Neuron (in vitro differentiated cells): ENCODE measurements around the gene TPPP3.

Experiments
- H2AFZ ChIP-seq: one replicate; pipeline ENCODE4 v1.6.1; 2013; ENCODE audit warnings: low read depth, mild to moderate bottlenecking, inconsistent platforms, low read length, moderate library complexity
- H3K27me3 ChIP-seq: one replicate; pipeline ENCODE4 v1.6.1; 2013; ENCODE audit warnings: low read length; ENCODE audit not compliant: insufficient read depth
- H3K36me3 ChIP-seq: one replicate; pipeline ENCODE4 v1.6.1; 2013; ENCODE audit warnings: low read length; ENCODE audit not compliant: insufficient read depth
- H3K4me1 ChIP-seq: one replicate; pipeline ENCODE4 v1.6.1; 2013; ENCODE audit warnings: low read length; ENCODE audit not compliant: insufficient read depth
- H3K4me3 ChIP-seq: 2 replicates; pipeline ENCODE4 v1.5.1; 2013; ENCODE audit warnings: mild to moderate bottlenecking, low read length, moderate library complexity
- H3K9me3 ChIP-seq: one replicate; pipeline ENCODE4 v1.6.1; 2013; ENCODE audit warnings: low read length

TPPP3 gene

GRCh38 chr16:67430977-67431774, 37.9 kb upstream of the TPPP3 start, which contains the start of gene HSD11B2:
HSD11B2 (plus strand) TSS chr16:67431121; CDS start chr16:67431249, 128 bp downstream.
- peaks cover 24% of the 10 kb centered on the region for H3K27me3 ChIP-seq
- no peaks in the 10 kb centered on the region for H3K9me3 ChIP-seq
- no peak within 1 kb of the TSS for H2AFZ ChIP-seq
- no peaks in the 10 kb centered on the region for H3K36me3 ChIP-seq
- peak within 1 kb of the TSS; percentile 41 for H3K4me3 ChIP-seq
- H3K4me1 ChIP-seq = peaks cover 13% of the 10 kb centered on the region

GRCh38 chr16:67430504-67430976, 37.2 kb upstream of the TPPP3 start:
- peaks cover 13% of the 10 kb centered on the region for H3K4me1 ChIP-seq
- H3K27me3 ChIP-seq = peaks cover 24% of the 10 kb centered on the region

DNA sequence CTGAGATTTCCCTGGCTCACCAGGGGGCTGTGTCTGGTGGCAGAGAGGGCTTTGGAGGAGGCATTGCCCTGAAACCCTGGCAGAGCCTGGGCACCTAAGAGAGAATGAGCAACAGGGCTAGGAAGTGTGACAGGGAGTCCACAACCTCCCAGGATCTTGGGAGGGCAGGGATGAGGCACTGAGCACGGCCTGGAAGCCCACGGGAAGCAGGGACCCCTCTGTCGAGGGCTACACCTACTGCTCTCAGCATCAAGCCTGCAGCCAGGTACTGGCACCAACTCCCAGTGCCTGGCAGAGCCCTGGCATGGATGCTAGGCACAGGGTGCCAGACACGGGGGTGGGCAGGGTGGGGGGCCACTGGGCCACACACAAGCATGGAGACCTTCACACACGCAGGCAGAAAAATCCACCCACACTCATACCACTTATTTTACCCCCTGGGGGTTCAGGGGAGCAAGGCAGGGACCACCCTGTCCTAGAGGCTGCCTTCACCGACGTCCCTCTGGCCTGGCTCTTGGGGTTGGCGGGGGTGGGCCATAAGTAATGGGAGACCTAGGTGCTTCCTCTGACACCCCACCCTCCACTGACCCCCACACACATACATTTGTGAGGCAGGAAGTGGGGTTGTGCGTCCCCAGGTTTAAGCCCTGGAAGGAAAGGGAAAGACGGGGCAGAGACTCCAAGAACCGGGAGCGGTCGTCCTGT, 36.7 kb upstream of the TPPP3 start:
- H2AFZ ChIP-seq = no peak overlapping the region
- H3K9me3 ChIP-seq = no peaks in the 10 kb centered on the region
- no peak overlapping the region for H3K4me3 ChIP-seq
- no peaks in the 10 kb centered on the region for H3K36me3 ChIP-seq
- H3K27me3 ChIP-seq = peaks cover 24% of the 10 kb centered on the region
- peaks cover 15% of the 10 kb centered on the region for H3K4me1 ChIP-seq

More at GRCh38 chr16:67430504-67430976, 37.2 kb upstream of the TPPP3 start:
- Histone ChIP-seq H3K9me3 (no peaks in the 10 kb centered on the region), H2AFZ (no peak overlapping the region), H3K4me3 (no peak overlapping the region), H3K36me3 (no peaks in the 10 kb centered on the region)

- Histone ChIP-seq H3K4me3 (no peak overlapping the region), H3K27me3 (peaks cover 24% of the 10 kb centered on the region), H2AFZ (no peak overlapping the region), H3K36me3 (no peaks in the 10 kb centered on the region), H3K4me1 (peaks cover 22% of the 10 kb centered on the region), H3K9me3 (no peaks in the 10 kb centered on the region)
These were observed 35.9 kb upstream of the TPPP3 start for GRCh38 chr16:67429053-67429798.

DNA sequence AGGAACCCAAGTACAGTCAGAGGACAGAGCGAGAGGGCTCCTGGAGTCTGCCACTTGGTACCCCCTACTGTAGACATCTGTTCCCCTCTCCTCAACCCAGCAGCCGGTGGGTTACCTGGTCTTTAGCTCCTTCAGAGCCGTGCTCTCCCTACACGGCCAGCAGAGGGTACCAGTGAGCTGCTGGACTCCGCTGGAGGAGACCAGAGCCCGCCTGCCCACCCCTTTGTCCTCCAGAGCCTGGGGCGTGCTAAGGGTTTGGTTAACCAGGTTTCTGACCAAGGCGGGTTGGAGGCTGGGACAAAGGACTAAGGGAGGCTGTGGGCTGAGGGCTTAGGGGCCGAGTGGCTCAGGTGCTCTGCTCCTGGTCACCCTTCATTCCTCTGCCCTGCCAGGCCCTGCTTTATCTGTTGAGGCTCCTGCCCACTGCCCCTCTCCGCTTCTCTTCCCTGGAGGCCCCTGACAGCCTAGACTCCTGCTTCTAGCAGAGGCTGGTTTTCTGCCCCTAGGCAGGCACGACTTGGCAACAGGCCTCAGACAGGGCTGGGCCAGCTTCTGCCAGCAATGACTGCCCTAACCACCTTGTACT, 34.9 kb upstream of the TPPP3 start:
- H3K27me3 ChIP-seq = peaks cover 24% of the 10 kb centered on the region
- H3K4me1 ChIP-seq = peaks cover 31% of the 10 kb centered on the region
- no peak overlapping the region for H2AFZ ChIP-seq
- no peak overlapping the region for H3K4me3 ChIP-seq
- no peaks in the 10 kb centered on the region for H3K36me3 ChIP-seq
- no peaks in the 10 kb centered on the region for H3K9me3 ChIP-seq

GRCh38 chr16:67426950-67427349, 33.7 kb upstream of the TPPP3 start:
- peaks cover 24% of the 10 kb centered on the region for H3K27me3 ChIP-seq
- no peak overlapping the region for H3K4me3 ChIP-seq
- H3K4me1 ChIP-seq = peaks cover 23% of the 10 kb centered on the region

GRCh38 chr16:67426022-67426421, 32.7 kb upstream of the TPPP3 start:
- Histone ChIP-seq H3K9me3 (no peaks in the 10 kb centered on the region), H3K4me1 (peaks cover 18% of the 10 kb centered on the region), H3K27me3 (peaks cover 24% of the 10 kb centered on the region), H3K36me3 (no peaks in the 10 kb centered on the region), H3K4me3 (no peak overlapping the region), H2AFZ (no peak overlapping the region)

More at GRCh38 chr16:67426950-67427349, 33.7 kb upstream of the TPPP3 start:
- no peaks in the 10 kb centered on the region for H3K36me3 ChIP-seq
- H3K9me3 ChIP-seq = no peaks in the 10 kb centered on the region
- no peak overlapping the region for H2AFZ ChIP-seq

DNA sequence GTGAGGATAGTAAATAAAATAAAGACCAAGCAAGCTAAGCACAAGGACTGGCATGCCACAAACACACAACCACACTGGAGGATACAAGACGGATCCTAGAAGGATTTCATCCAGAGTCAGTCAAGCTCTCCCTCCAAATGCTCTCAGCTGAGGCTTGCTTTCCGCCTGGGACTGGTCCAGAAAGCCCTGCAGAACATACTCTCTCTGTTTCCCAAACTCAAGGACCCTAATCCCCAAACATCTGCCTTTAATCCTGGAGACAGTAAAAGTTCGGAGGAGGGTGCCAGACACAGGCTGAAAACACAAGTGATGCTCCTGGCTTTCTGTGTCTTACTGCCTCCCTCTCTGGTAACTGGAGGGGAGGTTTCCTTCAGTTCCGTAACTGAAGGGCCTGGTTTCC, 32.3 kb upstream of the TPPP3 start:
- H3K9me3 ChIP-seq = no peaks in the 10 kb centered on the region
- peaks cover 24% of the 10 kb centered on the region for H3K27me3 ChIP-seq
- H2AFZ ChIP-seq = no peak overlapping the region

DNA sequence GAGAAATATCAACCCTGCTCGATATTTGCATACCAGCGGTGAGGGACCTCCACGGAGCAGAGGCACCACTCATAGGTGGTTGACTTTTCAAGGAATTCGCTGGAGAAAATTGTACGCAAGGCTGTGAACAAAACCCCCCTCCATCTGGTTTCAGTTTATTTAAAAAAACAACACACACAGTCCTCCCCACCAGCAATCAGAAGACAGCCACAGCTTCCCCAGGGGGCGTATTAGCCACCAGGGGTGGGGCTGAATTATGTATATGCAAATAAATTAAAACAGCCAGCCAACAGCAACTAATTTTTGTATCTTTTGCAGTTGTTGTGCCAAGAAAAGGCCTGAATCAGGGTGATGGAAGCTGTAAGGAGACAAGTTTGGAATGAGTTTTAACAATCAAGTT, 31.8 kb upstream of the TPPP3 start:
- no peaks in the 10 kb centered on the region for H3K36me3 ChIP-seq

More for the DNA sequence above, 32.3 kb upstream of the TPPP3 start:
- Histone ChIP-seq H3K36me3 (no peaks in the 10 kb centered on the region), H3K4me3 (no peak overlapping the region), H3K4me1 (peaks cover 18% of the 10 kb centered on the region)

DNA sequence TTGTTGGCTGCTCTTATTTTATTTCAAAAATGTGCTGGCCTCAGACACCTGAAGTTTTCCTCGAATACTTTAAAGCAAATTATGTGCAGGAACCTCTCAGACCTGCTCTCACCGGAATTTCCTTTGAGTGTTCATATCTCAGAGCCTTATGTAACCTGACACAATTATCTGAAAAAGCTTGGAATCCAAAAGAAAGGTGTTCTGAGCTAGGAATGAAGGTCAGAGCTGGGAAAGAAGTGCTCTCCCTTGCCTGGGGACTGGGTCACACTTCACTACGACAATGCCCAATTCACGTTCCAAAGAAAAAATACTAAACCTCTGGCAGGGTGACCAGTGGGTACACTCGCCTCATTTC, 30.9 kb upstream of the TPPP3 start:
- H3K27me3 ChIP-seq = peaks cover 10% of the 10 kb centered on the region
- peaks cover 18% of the 10 kb centered on the region for H3K4me1 ChIP-seq
- no peak overlapping the region for H2AFZ ChIP-seq
- no peaks in the 10 kb centered on the region for H3K36me3 ChIP-seq
- H3K4me3 ChIP-seq = no peak overlapping the region
- no peaks in the 10 kb centered on the region for H3K9me3 ChIP-seq

More for the DNA sequence above, 31.8 kb upstream of the TPPP3 start:
- Histone ChIP-seq H3K4me3 (no peak overlapping the region), H3K27me3 (peaks cover 19% of the 10 kb centered on the region), H2AFZ (no peak overlapping the region), H3K9me3 (no peaks in the 10 kb centered on the region), H3K4me1 (peaks cover 18% of the 10 kb centered on the region)

DNA sequence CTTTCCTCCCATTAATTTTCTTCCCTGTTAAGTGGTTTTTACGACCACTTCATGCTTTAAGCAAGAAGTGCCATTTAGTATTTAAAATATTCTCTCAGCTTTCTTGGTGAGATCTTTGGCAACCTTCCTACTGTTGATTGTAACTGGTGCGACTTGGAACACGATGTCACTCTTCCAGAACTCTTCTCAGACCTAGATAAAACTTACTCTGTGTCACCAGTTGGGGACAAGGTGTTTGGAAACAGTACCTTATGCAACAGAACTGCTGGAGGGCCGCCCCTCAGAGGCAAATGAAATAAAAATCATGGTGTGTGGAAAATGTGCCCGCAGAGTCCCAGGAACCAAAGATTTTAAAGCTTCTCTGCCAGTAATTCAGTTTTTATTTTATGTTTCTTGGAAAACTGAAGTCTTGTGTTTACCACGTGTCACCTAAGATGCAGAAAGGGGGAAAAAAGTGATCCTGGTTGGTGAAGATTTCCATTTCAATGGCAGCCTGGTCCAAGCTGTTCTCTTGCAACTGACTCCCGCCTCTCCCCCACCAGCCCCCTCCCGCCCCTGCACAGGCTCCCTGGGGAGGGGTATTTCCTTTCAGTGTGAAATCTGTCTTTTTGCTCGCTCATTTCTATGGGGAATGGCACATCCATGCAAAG, 30.4 kb upstream of the TPPP3 start:
- H3K4me3 ChIP-seq = no peak overlapping the region
- peaks cover 18% of the 10 kb centered on the region for H3K4me1 ChIP-seq

GRCh38 chr16:67423015-67423414, 29.7 kb upstream of the TPPP3 start:
- Histone ChIP-seq H3K27me3 (no peaks in the 10 kb centered on the region), H3K9me3 (no peaks in the 10 kb centered on the region), H2AFZ (no peak overlapping the region), H3K4me1 (peaks cover 18% of the 10 kb centered on the region), H3K36me3 (no peaks in the 10 kb centered on the region), H3K4me3 (no peak overlapping the region)

More for the DNA sequence above, 30.4 kb upstream of the TPPP3 start:
- Histone ChIP-seq H3K9me3 (no peaks in the 10 kb centered on the region), H3K27me3 (peaks cover 5% of the 10 kb centered on the region), H2AFZ (no peak overlapping the region), H3K36me3 (no peaks in the 10 kb centered on the region)
